NCI-H748 (cell line): Measurements from ENCODE around the gene PLXNA2.

Source experiments
- DNase-seq: peaks from one replicate; lab custom pipeline; 2025; ENCODE audit not compliant: unreplicated experiment; lab: John Stamatoyannopoulos, UW

PLXNA2 gene

GRCh38 chr1:208243967-208244916 lies at the start of gene PLXNA2:
Gene PLXNA2 (minus strand): TSS chr1:208244384. CDS start chr1:208217922, 26,462 bp downstream.
- DNase-seq = peak; percentile 81

DNA sequence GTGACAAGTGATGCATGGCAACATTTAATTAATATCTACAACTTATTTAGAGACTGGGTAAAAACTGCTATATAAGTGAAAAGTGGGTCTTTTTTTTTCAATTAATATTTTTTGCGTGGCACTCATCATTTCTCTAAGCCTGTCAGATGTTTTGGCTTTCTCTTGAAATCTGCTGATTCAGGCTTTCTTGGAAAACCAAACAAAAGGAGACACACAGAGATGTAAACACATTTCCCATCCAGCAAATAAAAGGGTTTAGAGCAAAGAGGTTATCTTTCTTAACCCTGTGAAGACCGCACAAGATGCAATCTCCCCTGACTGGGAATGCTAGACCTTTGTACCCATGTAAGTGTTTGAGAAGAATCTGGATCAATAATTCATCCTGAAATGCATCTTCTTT lies 48.7 kb upstream of the PLXNA2 start:
- DNase-seq = no peak

GRCh38 chr1:208291923-208292711 lies 47.9 kb upstream of the PLXNA2 start:
- no peak for DNase-seq

DNA sequence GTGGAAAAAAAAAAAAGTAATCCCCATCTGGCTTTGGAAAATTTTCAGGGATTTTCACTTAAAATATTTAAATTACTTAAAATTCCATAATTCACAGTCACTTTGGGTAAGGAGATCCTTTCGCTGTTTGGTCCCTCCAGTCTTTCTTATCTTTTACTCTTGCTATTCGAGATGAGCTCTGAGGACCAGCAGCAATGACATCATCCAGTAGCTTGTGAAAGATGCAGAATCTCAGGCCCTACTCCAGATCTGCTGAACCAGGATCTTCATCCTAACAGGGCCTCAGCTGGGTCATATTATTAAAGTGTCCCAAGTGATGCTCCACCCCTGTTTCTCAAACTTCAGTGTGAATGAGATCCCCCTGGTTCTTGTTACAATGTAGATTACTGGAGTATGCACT lies 46.9 kb upstream of the PLXNA2 start:
- no peak for DNase-seq

GRCh38 chr1:208289716-208290115 lies 45.5 kb upstream of the PLXNA2 start:
- no peak for DNase-seq

DNA sequence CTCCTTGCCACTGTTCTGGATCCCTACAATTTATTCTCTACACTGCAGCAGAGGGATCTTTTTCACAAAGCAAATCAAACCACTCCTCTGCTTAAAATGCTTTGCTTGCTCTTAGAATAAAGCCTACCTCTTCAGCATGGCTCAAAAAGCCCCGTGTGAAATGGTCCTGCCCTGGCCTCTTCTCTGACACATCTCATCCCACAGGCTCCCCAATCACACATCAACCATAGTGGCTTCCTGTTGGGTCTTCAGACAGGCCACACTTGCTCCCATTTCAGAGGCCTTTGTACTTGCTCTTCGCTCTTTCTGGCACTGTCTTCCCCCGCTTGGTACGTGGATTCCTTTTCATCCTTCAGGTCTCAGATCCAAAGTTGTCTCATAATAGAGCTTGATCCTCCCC lies 44.3 kb upstream of the PLXNA2 start:
- DNase-seq = no peak

- no peak for DNase-seq
Measured at GRCh38 chr1:208280681-208281450, 36.7 kb upstream of the PLXNA2 start.

DNA sequence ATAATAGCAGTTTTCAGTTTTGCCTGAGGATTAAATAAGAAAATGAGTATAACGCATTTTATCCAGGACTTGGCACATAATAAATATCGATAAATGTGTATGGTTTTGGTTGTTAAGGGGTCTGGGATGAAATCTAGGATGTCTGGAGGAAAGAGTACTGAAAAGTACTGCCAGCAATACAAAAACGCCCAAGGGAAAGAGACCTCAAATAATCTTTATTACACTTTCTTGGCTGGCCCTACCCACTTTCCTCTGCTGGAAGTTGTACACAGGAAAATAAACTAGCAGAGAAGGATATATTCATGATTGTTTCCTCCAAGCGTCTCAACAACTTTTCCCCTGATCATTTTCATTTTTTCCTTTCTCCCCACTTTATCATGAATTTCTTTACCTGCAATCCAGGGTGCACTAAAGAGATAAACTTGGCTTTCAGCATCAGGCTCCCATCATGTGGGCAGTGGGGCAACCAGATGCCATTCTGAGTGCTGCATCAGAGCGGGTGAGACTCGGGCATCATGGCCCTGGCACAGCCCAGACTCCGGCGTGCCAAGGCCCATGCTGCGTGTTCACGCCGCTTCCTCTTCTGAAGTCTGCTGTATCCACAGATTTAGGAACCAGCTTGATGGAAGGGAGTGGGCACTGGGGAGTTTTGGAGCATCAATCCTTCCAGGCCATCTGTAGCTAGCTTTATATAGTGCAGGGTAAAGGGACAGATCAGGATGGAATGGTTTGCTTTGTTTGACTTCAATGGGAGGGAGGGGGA lies 35.8 kb upstream of the PLXNA2 start:
- DNase-seq = no peak

- peak; percentile 51 for DNase-seq
Measured at GRCh38 chr1:208278638-208279037, 34.5 kb upstream of the PLXNA2 start.

DNA sequence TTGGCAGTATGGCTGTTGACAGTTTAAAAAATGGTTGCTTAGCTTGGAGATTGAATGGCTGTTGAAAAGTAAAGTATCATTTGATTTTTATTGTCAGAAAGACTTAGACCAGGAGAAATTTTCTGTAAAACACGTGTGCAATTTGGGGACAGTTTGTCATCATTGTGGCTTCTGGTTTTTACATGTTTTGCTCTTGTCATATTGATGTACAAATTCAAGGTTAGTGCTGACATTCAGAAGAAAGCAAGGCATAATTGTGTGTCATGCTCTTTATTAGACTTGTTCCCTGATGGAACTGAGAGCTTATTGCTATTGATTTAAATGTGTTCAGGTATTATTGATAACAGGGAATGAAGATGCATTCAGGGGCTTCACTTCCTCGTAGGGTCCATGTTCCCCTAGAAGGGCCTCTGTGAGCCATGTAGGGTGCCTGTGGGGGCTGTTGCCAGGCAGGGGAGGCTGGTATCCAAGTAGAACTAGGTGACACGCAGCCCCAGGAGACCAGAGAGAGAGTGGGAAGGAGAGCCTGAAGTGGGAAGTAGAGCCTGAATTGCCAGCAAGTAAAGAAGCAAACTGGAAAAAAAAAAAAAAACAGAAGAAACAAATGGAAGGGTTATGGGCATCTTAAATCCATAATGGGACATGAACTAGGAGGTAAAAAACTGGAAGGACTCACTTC lies 32.7 kb upstream of the PLXNA2 start:
- DNase-seq = no peak

DNA sequence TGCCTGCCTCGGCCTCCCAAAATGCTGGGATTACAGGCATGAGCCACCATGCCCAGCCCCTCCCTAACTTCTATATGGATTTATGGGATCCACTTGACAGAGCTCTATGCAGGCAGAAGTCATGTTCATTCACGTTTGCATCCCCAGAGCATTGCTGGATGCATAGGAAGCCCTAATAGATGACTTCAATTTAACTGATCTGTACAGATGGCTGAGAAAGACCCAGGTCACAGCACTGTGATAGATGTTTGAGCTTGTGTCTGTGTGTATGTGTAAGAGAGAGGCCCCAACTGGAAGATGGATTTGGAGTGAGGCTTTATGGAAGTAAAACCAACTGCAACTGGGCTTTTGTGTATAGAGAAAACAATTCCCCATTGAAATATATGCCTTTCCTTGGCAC lies 30.9 kb upstream of the PLXNA2 start:
- DNase-seq = no peak

GRCh38 chr1:208273386-208274017 lies 29.3 kb upstream of the PLXNA2 start:
- no peak for DNase-seq

GRCh38 chr1:208272713-208273112 lies 28.5 kb upstream of the PLXNA2 start:
- DNase-seq = no peak

- no peak for DNase-seq
Measured at GRCh38 chr1:208272311-208272710, 28.1 kb upstream of the PLXNA2 start.

GRCh38 chr1:208271236-208271635 lies 27.1 kb upstream of the PLXNA2 start:
- no peak for DNase-seq

DNA sequence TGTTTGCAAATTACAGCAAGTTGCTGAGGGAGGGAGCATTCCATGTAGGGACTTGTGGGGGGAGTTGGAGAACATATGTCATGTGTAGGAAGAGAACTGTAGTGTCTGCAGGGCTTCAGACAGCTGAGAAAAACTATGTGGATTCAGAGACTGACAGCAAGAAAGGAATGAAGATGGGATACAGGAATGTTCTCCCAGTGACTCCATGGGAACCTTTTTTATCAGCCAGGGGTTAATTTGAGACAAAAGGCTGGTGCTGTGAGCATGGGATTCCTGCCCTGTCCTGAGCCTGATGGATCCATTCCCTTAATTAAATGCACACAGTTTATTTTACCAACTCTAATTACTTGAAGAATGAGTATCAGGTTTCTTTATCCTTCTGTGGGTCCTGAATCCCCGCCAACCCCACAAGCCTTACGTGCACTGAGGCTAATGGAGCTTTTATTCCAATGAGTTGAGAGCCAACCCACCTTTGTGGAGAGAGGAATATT lies 26.5 kb upstream of the PLXNA2 start:
- DNase-seq = peak; percentile 44

GRCh38 chr1:208269338-208269666 lies 25.1 kb upstream of the PLXNA2 start:
- no peak for DNase-seq

DNA sequence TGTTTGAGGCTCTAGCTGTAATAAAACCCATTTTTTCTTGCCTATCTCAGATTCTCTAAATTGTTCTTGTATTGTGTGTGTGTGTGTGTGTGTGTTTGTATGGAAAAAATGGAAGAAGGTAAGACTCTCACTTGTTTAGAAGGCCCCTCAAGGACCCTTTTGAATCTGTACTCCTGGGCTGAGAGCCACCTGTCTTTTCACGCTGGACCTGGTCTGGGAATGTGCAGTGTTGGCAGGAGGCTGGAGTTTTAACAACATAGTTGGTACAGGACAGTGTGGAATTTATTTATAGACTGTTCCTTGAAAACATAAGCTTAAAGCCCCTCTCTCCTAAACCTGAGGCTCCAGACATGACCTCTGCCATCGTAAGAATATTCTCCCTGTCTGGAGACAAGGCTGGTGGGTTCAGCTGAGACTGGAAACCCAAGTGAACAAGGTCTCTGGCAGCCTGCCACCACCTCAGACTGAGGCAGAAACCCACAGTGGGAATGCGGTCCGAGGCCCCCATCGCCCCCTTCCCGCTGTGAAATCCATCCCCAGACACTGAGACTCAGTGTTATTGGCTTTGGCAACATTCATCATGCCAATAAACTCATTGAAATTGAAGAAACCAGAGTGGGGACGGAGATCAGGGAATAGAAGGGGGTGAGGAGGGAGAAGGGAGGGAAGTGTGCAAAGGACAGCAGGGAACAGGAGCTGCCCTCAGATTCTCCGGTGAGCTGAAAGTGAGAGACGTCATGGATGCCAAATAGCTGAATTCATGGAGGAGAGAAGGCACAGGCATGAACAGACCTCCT lies 24.6 kb upstream of the PLXNA2 start:
- DNase-seq = no peak

DNA sequence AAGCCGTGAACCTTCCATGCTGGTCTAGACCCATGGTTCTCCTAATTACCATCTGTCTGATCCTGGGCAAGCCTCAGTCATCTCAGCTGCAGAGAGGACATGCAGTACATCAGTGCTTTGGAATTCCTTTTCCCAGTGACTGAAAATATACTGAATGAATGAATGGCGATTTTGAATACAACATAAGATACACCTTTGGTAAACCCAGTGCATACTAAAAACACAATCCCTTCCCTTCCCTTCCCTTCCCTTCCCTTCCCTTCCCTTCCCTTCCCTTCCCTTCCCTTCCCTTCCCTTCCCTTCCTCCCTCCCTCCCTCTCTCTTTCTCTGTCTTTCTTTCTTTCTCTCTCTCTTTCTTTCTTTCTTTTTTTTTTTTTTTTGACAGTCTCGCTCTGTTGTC lies 21.3 kb upstream of the PLXNA2 start:
- DNase-seq = no peak
